Spleen (tissue), 11 donors: Measurements from ENCODE around the gene QKI. TPM values are rescaled to one million over a fixed set of nuclear protein-coding genes. Genes with fewer than 3 reads are reported as not detected.
"Not testable (repeated sequence)": the region's sequence is repeated elsewhere in the genome, so short reads cannot be mapped to it uniquely, and the experiment has no call there.

Source experiments
- DNase-seq: peaks from one replicate; pipeline ENCODE4 v3.0.0-alpha.2; 2020
- H3K27ac ChIP-seq, 8 donors: fragments of 200-600 bp; sonication (generic) in 7 of 8; 1 replicate in 4 of 8; 2 replicates in 4 of 8; pipeline versions ENCODE4 v1.5.0 to v1.8.0; 2016 to 2021; ENCODE audit warnings: inconsistent platforms in 4 of 8, mild to moderate bottlenecking in 4 of 8, moderate library complexity in 1 of 8
- H3K27me3 ChIP-seq, 7 donors: fragments of 200-600 bp; sonication (generic) in 6 of 7; replicated peaks in 1 of 7; 1 replicate in 4 of 7; 2 replicates in 3 of 7; pipeline versions ENCODE4 v1.5.0 to v1.8.0; 2016 to 2021; ENCODE audit warnings: inconsistent platforms in 3 of 7, mild to moderate bottlenecking in 1 of 7
- H3K36me3 ChIP-seq, 6 donors: fragments of 200-600 bp; sonication (generic) in 5 of 6; 1 replicate in 4 of 6; 2 replicates in 2 of 6; pipeline versions ENCODE4 v1.5.0 to v1.8.0; 2016 to 2021; ENCODE audit warnings: inconsistent platforms in 2 of 6
- H3K4me1 ChIP-seq, 6 donors: fragments of 200-600 bp; sonication (generic) in 5 of 6; 1 replicate in 3 of 6; 2 replicates in 3 of 6; pipeline versions ENCODE4 v1.5.0 to v1.8.0; 2016 to 2021; ENCODE audit warnings: inconsistent platforms in 3 of 6
- H3K4me3 ChIP-seq, 8 donors: fragments of 200-600 bp; sonication (generic) in 7 of 8; 1 replicate in 4 of 8; 2 replicates in 4 of 8; pipeline versions ENCODE4 v1.5.0 to v1.8.0; 2016 to 2021; ENCODE audit warnings: inconsistent platforms in 4 of 8, mild to moderate bottlenecking in 4 of 8, moderate library complexity in 2 of 8
- H3K9me3 ChIP-seq, 8 donors: fragments of 200-600 bp; sonication (generic) in 7 of 8; 1 replicate in 4 of 8; 2 replicates in 4 of 8; pipeline versions ENCODE4 v1.5.0 to v1.8.0; 2016 to 2021; ENCODE audit warnings: inconsistent platforms in 4 of 8
- CTCF ChIP-seq, 11 experiments: fragments of 200-600 bp in 7 of 11; fragments of 450-650 bp in 4 of 11; sonication (generic) in 4 of 11; IDR thresholded peaks in 8 of 11; conservative IDR thresholded peaks in 3 of 11; 1 replicate in 7 of 11; 2 replicates in 4 of 11; pipeline versions ENCODE4 v1.4.0 to v1.8.0; 2016 to 2021; ENCODE audit warnings: antibody characterized with exemption in 11 of 11, inconsistent platforms in 4 of 11, mild to moderate bottlenecking in 1 of 11
- POLR2A ChIP-seq, 3 donors: fragments of 450-650 bp; IDR thresholded peaks; one replicate each; pipeline ENCODE4 v1.5.1; 2017; ENCODE audit warnings: antibody characterized with exemption in 3 of 3, mild to moderate bottlenecking in 1 of 3
- POLR2AphosphoS5 ChIP-seq, 3 donors: sonication (generic); formaldehyde crosslinking; IDR thresholded peaks; one replicate each; pipeline ENCODE4 v1.5.1; 2017; ENCODE audit warnings: antibody characterized with exemption in 3 of 3
- WGBS, 5 donors: extraction: QIAGEN DNeasy Blood & Tissue Kit in 3 of 5; methylation state at CpG; one replicate each; pipeline versions ENCODE4 v1.1.5 to v1.1.7; 2013 to 2018; 5-methylcytosine and 5-hydroxymethylcytosine counted together
- intact Hi-C: fragments of 100-400 bp; cut with DNase I; formaldehyde crosslinking; loops from one replicate; pipeline ENCODE4 v1.15.0; 2023; ENCODE audit warnings: low total_unique reads
- polyA plus RNA-seq, 3 donors: library from polyadenylated mRNA; stranded (reverse); fragments of 200-250 nt; gene quantifications; one replicate each; pipeline ENCODE4 v1.2.1, GENCODE V29; 2013
- total RNA-seq, 7 donors: library from RNA; depleted of rRNA in 3 of 7; stranded (reverse); fragments of >200 nt in 3 of 7; fragmentation: NEBNext Ultra II Directional in 4 of 7; extraction: Animal tissue kit (Norgen Biotek cat#: 25700) in 4 of 7; gene quantifications; one replicate each; pipeline versions ENCODE4 v1.1.0 to v1.2.1, GENCODE V29; 2016 to 2021
- donor health status: healthy with polysubstance abuse.
- donor health status: DM: no; HTN: no; CAD: no; lungs with moderate emphysema.
- donor health status: DM: no; HTN: no; CAD: no.
- donor health status: Bipolar disorder and iron deficiency.
- donor health status: healthy.
- donor health status: DM: no; HTN: no; CAD: no.
- donor health status: DM: yes; HTN: yes; CAD: no.

The QKI gene
- total and polyA plus RNA-seq, 10 donors: 11.3 to 217 (median 180) TPM

- no peaks in the 10 kb centered on the region for H3K27me3 ChIP-seq
- no peak overlapping the region for H3K27ac ChIP-seq
- peaks cover 0 to 13% (median 8%) of the 10 kb centered on the region in 8 donors for H3K9me3 ChIP-seq
- peaks cover 0 to 17% (median 0%) of the 10 kb centered on the region in 6 donors for H3K4me1 ChIP-seq
- WGBS, 5 donors: 16 to 26% (median 20%) methylated on average over 2 of the region's 2 CpGs
- TF ChIP-seq POLR2AphosphoS5 (IDR thresholded peaks at IDR 0.05) (no peak), POLR2A (IDR thresholded peaks at IDR 0.05) (no peak), CTCF (IDR thresholded peaks at IDR 0.05 in 8 of 11, conservative IDR thresholded peaks at IDR 0.05 in 3 of 11) (no peak)
- no peak overlapping the region for H3K4me3 ChIP-seq
- intact Hi-C loops: no loop called here
- DNase-seq: no peak
- no peaks in the 10 kb centered on the region for H3K36me3 ChIP-seq
Measured at GRCh38 chr6:163384510-163384909, 30.0 kb upstream of the QKI start.

GRCh38 chr6:163385503-163385902 lies 29.0 kb upstream of the QKI start:
- H3K27ac ChIP-seq, H3K36me3 ChIP-seq, H3K27me3 ChIP-seq, intact Hi-C loops, H3K4me3 ChIP-seq, DNase-seq: not testable (repeated sequence)
- WGBS, 5 donors: 89 to 98% (median 97%) methylated on average over 11 to 13 of the region's 13 CpGs
- Histone ChIP-seq H3K9me3 (peaks cover 0 to 13% (median 8%) of the 10 kb centered on the region in 8 donors), H3K4me1 (peaks cover 0 to 19% (median 0%) of the 10 kb centered on the region in 6 donors)

GRCh38 chr6:163386329-163386908 lies 28.1 kb upstream of the QKI start:
- no peaks in the 10 kb centered on the region for H3K36me3 ChIP-seq
- 68 to 83% (median 72%) methylated on average over 8 of the region's 8 CpGs for WGBS, 5 donors
- intact Hi-C loops: no loop called here
- DNase-seq: no peak
- H3K4me3 ChIP-seq: no peak overlapping the region
- no peaks in the 10 kb centered on the region for H3K27me3 ChIP-seq
- peaks cover 0 to 13% (median 8%) of the 10 kb centered on the region in 8 donors for H3K9me3 ChIP-seq
- peak overlapping the region; percentile 26 to 83 (median 70) for H3K27ac ChIP-seq
- no peak for TF ChIP-seq CTCF (IDR thresholded peaks at IDR 0.05 in 8 of 11, conservative IDR thresholded peaks at IDR 0.05 in 3 of 11)
- TF ChIP-seq POLR2A (IDR thresholded peaks at IDR 0.05): no peak
- no peak for TF ChIP-seq POLR2AphosphoS5 (IDR thresholded peaks at IDR 0.05)
- H3K4me1 ChIP-seq: peaks cover 0 to 19% (median 0%) of the 10 kb centered on the region in 6 donors

GRCh38 chr6:163387317-163387716 lies 27.2 kb upstream of the QKI start:
- WGBS, 5 donors: 63 to 90% (median 73%) methylated on average over 5 of the region's 5 CpGs

More at GRCh38 chr6:163387317-163387716, 27.2 kb upstream of the QKI start:
- H3K36me3 ChIP-seq: no peaks in the 10 kb centered on the region
- H3K4me3 ChIP-seq: no peak overlapping the region
- TF ChIP-seq CTCF (IDR thresholded peaks at IDR 0.05 in 8 of 11, conservative IDR thresholded peaks at IDR 0.05 in 3 of 11) (no peak), POLR2AphosphoS5 (IDR thresholded peaks at IDR 0.05) (peak in 1 of 3 donors; percentile 68)
- H3K4me1 ChIP-seq: peaks cover 0 to 26% (median 2%) of the 10 kb centered on the region in 6 donors
- H3K27ac ChIP-seq: peak overlapping the region; percentile 26 to 83 (median 70)
- no peaks in the 10 kb centered on the region for H3K27me3 ChIP-seq
- intact Hi-C loops: no loop called here
- DNase-seq: no peak
- peaks cover 0 to 13% (median 8%) of the 10 kb centered on the region in 8 donors for H3K9me3 ChIP-seq
